VCaP (cell line): ENCODE measurements around the gene FXYD7.

Experiments used
- H3K27ac ChIP-seq: fragments of 450-650 bp; 2 replicates; pipeline ENCODE4 v1.5.1; 2017
- TF ChIP-seq, protein P1 (sequence below): fragments of 450-650 bp; conservative IDR thresholded peaks from 2 replicates; pipeline ENCODE4 v1.5.1; 2017; ENCODE audit warnings: mild to moderate bottlenecking, moderate library complexity

Gene FXYD7

DNA sequence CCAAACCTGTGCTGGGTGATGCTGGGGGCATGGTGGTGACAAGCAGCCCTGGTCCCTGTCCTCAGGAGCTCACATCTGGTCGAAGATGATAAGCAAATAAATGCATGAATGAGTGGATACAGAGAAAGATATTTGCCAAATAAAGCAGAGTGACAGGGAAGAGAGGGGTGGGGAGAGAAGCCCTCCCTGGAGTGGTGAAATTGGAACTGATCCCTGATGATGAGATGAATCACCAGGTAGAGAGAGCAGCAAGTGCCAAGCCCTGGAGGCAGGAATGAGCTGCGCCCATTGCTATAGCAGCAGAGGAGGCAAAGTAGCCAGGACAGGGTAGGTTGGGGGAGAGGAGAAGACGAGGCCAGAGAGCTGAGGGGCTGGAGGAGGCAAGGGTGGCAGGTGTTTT, 25.1 kb downstream of the FXYD7 start:
- H3K27ac ChIP-seq: no peak overlapping the region
- TF ChIP-seq, protein P1, sequence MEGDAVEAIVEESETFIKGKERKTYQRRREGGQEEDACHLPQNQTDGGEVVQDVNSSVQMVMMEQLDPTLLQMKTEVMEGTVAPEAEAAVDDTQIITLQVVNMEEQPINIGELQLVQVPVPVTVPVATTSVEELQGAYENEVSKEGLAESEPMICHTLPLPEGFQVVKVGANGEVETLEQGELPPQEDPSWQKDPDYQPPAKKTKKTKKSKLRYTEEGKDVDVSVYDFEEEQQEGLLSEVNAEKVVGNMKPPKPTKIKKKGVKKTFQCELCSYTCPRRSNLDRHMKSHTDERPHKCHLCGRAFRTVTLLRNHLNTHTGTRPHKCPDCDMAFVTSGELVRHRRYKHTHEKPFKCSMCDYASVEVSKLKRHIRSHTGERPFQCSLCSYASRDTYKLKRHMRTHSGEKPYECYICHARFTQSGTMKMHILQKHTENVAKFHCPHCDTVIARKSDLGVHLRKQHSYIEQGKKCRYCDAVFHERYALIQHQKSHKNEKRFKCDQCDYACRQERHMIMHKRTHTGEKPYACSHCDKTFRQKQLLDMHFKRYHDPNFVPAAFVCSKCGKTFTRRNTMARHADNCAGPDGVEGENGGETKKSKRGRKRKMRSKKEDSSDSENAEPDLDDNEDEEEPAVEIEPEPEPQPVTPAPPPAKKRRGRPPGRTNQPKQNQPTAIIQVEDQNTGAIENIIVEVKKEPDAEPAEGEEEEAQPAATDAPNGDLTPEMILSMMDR: no peak

DNA sequence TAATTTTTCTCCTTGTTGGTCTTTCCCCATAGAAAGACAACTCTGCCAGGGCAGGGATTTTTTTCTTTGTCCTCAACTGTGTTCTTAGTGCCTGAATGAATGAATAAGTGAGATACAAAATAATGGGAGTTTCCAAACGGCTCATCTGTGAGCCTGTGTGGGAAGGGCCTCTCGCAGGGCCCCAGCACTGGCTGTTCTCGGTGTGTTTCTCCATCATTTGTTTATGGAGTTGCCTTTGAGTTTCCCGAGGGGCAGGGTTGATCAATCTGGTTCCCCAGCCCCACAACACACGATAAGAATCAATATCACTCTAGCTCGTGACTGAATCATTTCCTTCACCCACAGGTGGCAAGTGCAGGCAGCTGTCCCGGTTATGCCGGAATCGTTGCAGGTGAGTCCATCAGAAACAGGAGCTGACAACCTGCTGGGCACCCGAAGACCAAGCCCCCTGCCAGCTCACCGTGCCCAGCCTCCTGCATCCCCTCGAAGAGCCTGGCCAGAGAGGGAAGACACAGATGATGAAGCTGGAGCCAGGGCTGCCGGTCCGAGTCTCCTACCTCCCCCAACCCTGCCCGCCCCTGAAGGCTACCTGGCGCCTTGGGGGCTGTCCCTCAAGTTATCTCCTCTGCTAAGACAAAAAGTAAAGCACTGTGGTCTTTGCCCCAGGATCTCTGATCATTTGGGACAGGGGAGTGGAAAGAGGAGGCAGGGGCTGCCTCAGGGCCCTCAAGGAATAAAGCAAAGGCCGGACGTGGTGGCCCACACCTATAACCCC, 26.4 kb downstream of the FXYD7 start:
- TF ChIP-seq, protein P1: no peak
- no peak overlapping the region for H3K27ac ChIP-seq

DNA sequence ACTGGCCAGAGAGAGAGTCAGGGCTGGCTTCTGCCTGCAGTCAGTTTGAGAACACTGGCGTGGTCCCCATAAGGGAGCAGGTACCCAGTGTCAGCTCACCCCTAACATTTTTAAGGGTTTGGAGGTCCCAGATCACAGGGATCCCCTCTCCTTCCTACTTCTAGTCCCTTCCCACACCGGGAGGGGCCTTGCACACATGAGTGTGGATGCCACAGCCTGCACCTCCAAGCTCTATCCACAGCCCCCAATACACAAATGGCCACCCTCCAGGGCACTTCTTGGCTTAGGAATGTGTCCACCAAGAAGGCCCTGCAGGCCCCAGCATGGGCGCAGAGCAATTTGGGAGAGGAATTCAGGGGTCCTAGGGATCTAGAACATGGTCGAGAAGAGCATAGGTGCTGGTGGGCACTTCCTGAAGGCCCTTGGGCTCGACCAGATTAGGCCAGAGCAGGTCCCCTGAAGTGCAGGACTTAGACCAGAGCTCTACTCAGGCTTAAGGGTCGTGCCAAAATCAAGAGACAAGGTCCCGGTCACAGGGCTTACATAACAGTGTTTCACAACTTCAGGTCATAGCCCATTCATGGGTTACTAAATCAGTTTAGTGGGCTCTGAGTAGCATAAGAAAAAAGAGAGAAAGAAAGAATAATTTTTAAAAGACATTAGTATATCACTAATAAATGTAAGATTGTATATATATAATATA, 27.5 kb downstream of the FXYD7 start:
- H3K27ac ChIP-seq: no peak overlapping the region
- TF ChIP-seq, protein P1: no peak

DNA sequence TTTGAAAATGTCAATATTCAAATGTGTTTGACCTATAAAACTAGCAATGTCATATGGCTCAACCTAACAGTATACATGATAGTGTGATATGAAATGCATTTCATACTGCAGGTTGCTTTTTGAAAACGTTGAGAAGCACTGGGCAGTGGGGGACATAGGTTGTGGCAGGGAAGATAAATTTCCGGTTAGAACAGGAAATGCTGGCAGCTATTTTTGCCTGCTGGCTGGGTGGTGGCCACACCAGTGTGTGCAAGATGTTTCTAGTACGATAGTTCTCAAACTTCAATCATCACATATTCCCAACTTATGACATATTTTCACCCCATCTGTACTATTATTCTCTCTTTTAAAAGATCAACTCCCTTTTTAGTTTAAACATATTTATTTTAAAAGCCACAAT, 28.7 kb downstream of the FXYD7 start:
- TF ChIP-seq, protein P1: no peak

DNA sequence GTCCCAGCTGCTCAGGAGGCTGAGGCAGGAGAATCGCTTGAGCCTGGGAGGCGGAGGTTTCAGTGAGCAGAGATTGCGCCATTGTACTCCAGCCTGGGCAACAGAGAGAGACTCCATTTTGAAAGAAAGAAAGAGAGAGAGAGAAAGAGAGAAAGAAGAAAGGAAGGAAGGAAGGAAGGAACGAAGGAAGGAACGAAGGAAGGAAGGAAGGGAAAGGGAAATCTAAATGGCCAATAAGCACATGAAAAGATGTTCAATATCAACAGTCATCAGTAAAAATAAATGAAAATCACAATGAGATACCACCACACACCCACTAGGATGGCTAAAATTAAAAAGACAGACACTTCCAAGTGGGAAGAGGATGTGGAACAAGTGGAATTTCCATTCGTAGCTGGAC, 31.2 kb downstream of the FXYD7 start:
- TF ChIP-seq, protein P1: no peak
- H3K27ac ChIP-seq: no peak overlapping the region

More for the DNA sequence above, 28.7 kb downstream of the FXYD7 start:
- no peak overlapping the region for H3K27ac ChIP-seq

DNA sequence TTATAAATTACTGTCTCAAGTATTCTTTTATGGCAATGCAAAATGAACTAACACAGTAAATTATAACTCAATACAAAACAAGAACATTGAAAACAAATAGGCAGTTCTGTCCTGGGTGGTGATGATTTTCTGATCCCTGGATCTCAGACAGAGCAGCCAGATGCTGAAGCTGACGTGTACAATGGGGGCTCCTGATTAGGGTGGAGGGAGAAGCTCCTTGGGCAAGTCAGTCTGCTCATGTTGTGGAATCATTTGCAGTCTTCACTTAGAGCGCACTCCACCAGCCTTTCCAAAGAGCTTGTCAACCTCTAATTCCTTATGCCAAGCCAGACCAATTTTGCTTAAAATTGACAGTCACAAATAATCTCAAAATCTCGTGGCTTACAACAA, 33.1 kb downstream of the FXYD7 start:
- no peak overlapping the region for H3K27ac ChIP-seq
- TF ChIP-seq, protein P1: no peak

DNA sequence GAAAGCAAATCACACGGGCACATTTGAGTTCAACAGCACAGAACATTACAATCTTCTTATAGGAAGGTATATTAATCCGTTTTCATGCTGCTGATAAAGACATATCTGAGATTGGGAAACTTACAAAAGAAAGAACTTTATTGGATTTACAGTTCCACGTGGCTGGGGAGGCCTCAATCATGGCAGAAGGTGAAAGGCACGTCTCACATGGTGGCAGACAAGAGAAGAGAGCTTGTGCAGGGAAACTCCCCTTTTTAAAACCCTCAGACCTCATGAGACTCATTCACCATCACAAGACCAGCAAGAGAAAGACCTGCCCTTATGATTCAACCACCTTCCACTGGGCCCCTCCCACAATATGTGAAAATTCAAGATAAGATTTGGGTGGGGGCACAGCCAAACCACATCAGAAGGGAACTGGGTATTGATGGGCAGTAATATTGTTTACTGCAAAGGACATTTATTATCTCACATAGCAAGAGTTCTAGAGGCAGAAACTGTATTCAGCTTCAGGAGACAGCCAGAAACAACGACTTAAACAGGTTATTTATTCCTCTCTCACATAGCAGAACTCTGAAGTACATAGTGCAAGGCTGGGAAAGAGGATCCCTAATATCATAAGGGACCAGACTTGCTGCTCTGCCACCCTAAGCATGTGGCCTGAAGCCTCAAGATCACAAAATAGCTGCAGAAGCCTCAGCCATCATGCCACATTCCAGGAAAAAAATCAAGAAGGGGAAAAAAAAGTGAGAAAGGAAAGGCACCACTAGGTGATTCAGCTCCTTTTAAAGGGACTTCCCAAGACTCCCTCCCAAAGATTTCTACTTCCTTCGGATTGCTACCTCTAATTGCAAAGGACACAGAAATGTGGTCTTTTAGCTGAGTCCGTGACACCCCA, 34.6 kb downstream of the FXYD7 start:
- H3K27ac ChIP-seq: no peak overlapping the region
- TF ChIP-seq, protein P1: no peak
